GM19372 (cell line): ENCODE measurements around the gene TNFAIP8L3.

Experiments
- ATAC-seq: cut with Tn5 transposase; IDR thresholded peaks from one replicate; pipeline ENCODE4 v1.9.1; 2021; ENCODE audit warnings: mild to moderate bottlenecking, low read depth, moderate library complexity; ENCODE audit not compliant: unreplicated experiment

Gene TNFAIP8L3

GRCh38 chr15:51119120-51119519, 24.4 kb upstream of the TNFAIP8L3 start:
- ATAC-seq = no peak

GRCh38 chr15:51117270-51117669, 22.6 kb upstream of the TNFAIP8L3 start:
- ATAC-seq = no peak

GRCh38 chr15:51114437-51115119, 19.9 kb upstream of the TNFAIP8L3 start:
- ATAC-seq = no peak

- ATAC-seq = no peak
Measured at GRCh38 chr15:51112078-51112477, 17.4 kb upstream of the TNFAIP8L3 start.

GRCh38 chr15:51111061-51111460, 16.4 kb upstream of the TNFAIP8L3 start:
- no peak for ATAC-seq

GRCh38 chr15:51110171-51110570, 15.5 kb upstream of the TNFAIP8L3 start:
- ATAC-seq = no peak

GRCh38 chr15:51108933-51109550, 14.3 kb upstream of the TNFAIP8L3 start:
- ATAC-seq = no peak

- no peak for ATAC-seq
Measured at GRCh38 chr15:51107612-51108011, 12.9 kb upstream of the TNFAIP8L3 start.

- ATAC-seq = no peak
Measured at GRCh38 chr15:51106481-51106880, 11.8 kb upstream of the TNFAIP8L3 start.

- no peak for ATAC-seq
Measured at GRCh38 chr15:51105430-51106016, 10.8 kb upstream of the TNFAIP8L3 start.

- no peak for ATAC-seq
Measured at GRCh38 chr15:51104512-51104911, 9.8 kb upstream of the TNFAIP8L3 start.

GRCh38 chr15:51103330-51103729, 8.6 kb upstream of the TNFAIP8L3 start:
- no peak for ATAC-seq

GRCh38 chr15:51100785-51101489, 6.2 kb upstream of the TNFAIP8L3 start:
- no peak for ATAC-seq

GRCh38 chr15:51099185-51099584, 4.5 kb upstream of the TNFAIP8L3 start:
- no peak for ATAC-seq

GRCh38 chr15:51098331-51098619, 3.6 kb upstream of the TNFAIP8L3 start:
- ATAC-seq = no peak

- ATAC-seq = no peak
Measured at GRCh38 chr15:51097553-51098330, 3.0 kb upstream of the TNFAIP8L3 start.

GRCh38 chr15:51096976-51097375, 2.3 kb upstream of the TNFAIP8L3 start:
- ATAC-seq = no peak

GRCh38 chr15:51095681-51096331, 1.1 kb upstream of the TNFAIP8L3 start:
- ATAC-seq = no peak

GRCh38 chr15:51093839-51094605, 684 bp downstream of the TNFAIP8L3 start:
- no peak for ATAC-seq

GRCh38 chr15:51093488-51093838, 1.2 kb downstream of the TNFAIP8L3 start:
- ATAC-seq = no peak
